IMR-90 (cell line): Measurements from ENCODE around the gene NARF. TPM values are rescaled to one million over a fixed set of nuclear protein-coding genes. Genes with fewer than 3 reads are reported as not detected.

ENCODE experiments used
- ATAC-seq: fragments of 200-7000 bp; cut with Tn5 transposase; 2 replicates; pipeline ENCODE4 v1.9.1; 2020; ENCODE audit warnings: low read depth, mild to moderate bottlenecking, moderate library complexity
- BruUV-seq: library from RNA; stranded (reverse); fragments of 400-500 nt; replicated peaks from 2 replicates; lab custom pipeline; 2021; lab: Mats Ljungman, UMichigan
- CTCF ChIA-PET: fragments of 300-600 bp; formaldehyde crosslinking; extraction: SDS; loops from one replicate; lab custom pipeline; 2021; ENCODE audit warnings: antibody characterized with exemption; lab: Yijun Ruan, JAX
- POLR2A ChIA-PET: fragments of 300-600 bp; sonication (Branson Sonifier 250); formaldehyde crosslinking; loops from one replicate; lab custom pipeline; 2022; ENCODE audit warnings: antibody characterized with exemption; ENCODE audit not compliant: unreplicated experiment; lab: Charles Lee
- DNase-seq: peaks from one replicate; pipeline ENCODE4 v3.0.0; 2013
- H2AFZ ChIP-seq: replicated peaks from 2 replicates; pipeline ENCODE3; 2013; ENCODE audit warnings: low read length, mild to moderate bottlenecking; ENCODE audit not compliant: poor library complexity
- H2AK5ac ChIP-seq: 2 replicates; pipeline ENCODE4 v1.6.1; 2013; ENCODE audit warnings: low read depth, low read length, inconsistent platforms
- H2AK9ac ChIP-seq: replicated peaks from 2 replicates; pipeline ENCODE3; 2013; ENCODE audit warnings: mild to moderate bottlenecking, low read depth, low read length, moderate library complexity; ENCODE audit not compliant: poor library complexity
- H2BK120ac ChIP-seq: 2 replicates; pipeline ENCODE4 v1.6.1; 2013; ENCODE audit warnings: low read depth, low read length, inconsistent platforms
- H2BK15ac ChIP-seq: 3 replicates; pipeline ENCODE4 v1.6.1; 2013; ENCODE audit warnings: low read depth, low read length, inconsistent platforms
- H2BK20ac ChIP-seq: 2 replicates; pipeline ENCODE4 v1.6.1; 2013; ENCODE audit warnings: low read depth, mild to moderate bottlenecking, inconsistent platforms, low read length, moderate library complexity
- H2BK5ac ChIP-seq: 2 replicates; pipeline ENCODE4 v1.6.1; 2013; ENCODE audit warnings: mild to moderate bottlenecking, low read depth, low read length, inconsistent platforms; ENCODE audit not compliant: poor library complexity, severe bottlenecking
- H3K14ac ChIP-seq: replicated peaks from 2 replicates; pipeline ENCODE4 v1.6.1; 2013; ENCODE audit warnings: low read depth, low read length, inconsistent platforms
- H3K18ac ChIP-seq: 2 replicates; pipeline ENCODE4 v1.6.1; 2013; ENCODE audit warnings: low read depth, low read length, control low read depth
- H3K23ac ChIP-seq: 2 replicates; pipeline ENCODE4 v1.6.1; 2013; ENCODE audit warnings: low read depth, low read length, inconsistent platforms
- H3K27ac ChIP-seq: 2 replicates; pipeline ENCODE4 v1.5.1; 2013; ENCODE audit warnings: mild to moderate bottlenecking, control low read depth, low read length; ENCODE audit not compliant: insufficient read depth
- H3K27me3 ChIP-seq: 2 replicates; pipeline ENCODE4 v1.6.1; 2013; ENCODE audit warnings: low read length; ENCODE audit not compliant: control insufficient read depth, insufficient read depth
- H3K36me3 ChIP-seq: 2 replicates; pipeline ENCODE4 v1.6.1; 2013; ENCODE audit warnings: low read length, mixed read lengths; ENCODE audit not compliant: control insufficient read depth, insufficient read depth
- H3K4ac ChIP-seq: 2 replicates; pipeline ENCODE4 v1.6.1; 2013; ENCODE audit warnings: low read depth, low read length, inconsistent platforms
- H3K4me1 ChIP-seq: 2 replicates; pipeline ENCODE4 v1.6.1; 2013; ENCODE audit warnings: low read length, mixed read lengths; ENCODE audit not compliant: control insufficient read depth, insufficient read depth
- H3K4me2 ChIP-seq: 2 replicates; pipeline ENCODE4 v1.6.1; 2013; ENCODE audit warnings: low read depth, mild to moderate bottlenecking, control low read depth, low read length, moderate library complexity
- H3K4me3 ChIP-seq: 2 replicates; pipeline ENCODE4 v1.5.1; 2013; ENCODE audit warnings: low read depth, mild to moderate bottlenecking, control low read depth, low read length, moderate library complexity; ENCODE audit not compliant: insufficient read depth
- H3K56ac ChIP-seq: 2 replicates; pipeline ENCODE4 v1.6.1; 2013; ENCODE audit warnings: low read length, inconsistent platforms; ENCODE audit not compliant: insufficient read depth; ENCODE audit errors: extremely low read depth
- H3K79me1 ChIP-seq, 2 experiments: 2 replicates each; pipeline ENCODE4 v1.6.1; 2013; ENCODE audit warnings: low read length in 2 of 2, inconsistent platforms in 1 of 2, low read depth in 1 of 2
- H3K9ac ChIP-seq: 2 replicates; pipeline ENCODE4 v1.6.1; 2013; ENCODE audit warnings: low read depth, low read length, control low read depth
- H3K9me1 ChIP-seq: 2 replicates; pipeline ENCODE4 v1.6.1; 2013; ENCODE audit warnings: low read length, inconsistent platforms; ENCODE audit not compliant: insufficient read depth
- H3K9me3 ChIP-seq: 2 replicates; pipeline ENCODE4 v1.6.1; 2013; ENCODE audit warnings: low read length; ENCODE audit not compliant: control insufficient read depth, insufficient read depth
- H4K20me1 ChIP-seq: 2 replicates; pipeline ENCODE4 v1.6.1; 2013; ENCODE audit warnings: low read length, inconsistent platforms; ENCODE audit not compliant: insufficient read depth
- H4K5ac ChIP-seq: 2 replicates; pipeline ENCODE4 v1.6.1; 2013; ENCODE audit warnings: mild to moderate bottlenecking, low read depth, low read length, control low read depth
- H4K8ac ChIP-seq, 2 experiments: 2 replicates each; pipeline ENCODE4 v1.6.1; 2013; ENCODE audit warnings: low read depth in 2 of 2, low read length in 2 of 2, control low read depth in 1 of 2, inconsistent platforms in 1 of 2
- H4K91ac ChIP-seq: 2 replicates; pipeline ENCODE4 v1.6.1; 2013; ENCODE audit warnings: low read depth, low read length, inconsistent platforms; ENCODE audit not compliant: insufficient read depth
- BHLHE40 ChIP-seq: fragments of 150-350 bp; IDR thresholded peaks from 2 replicates; pipeline ENCODE4 v1.6.1; 2016; ENCODE audit warnings: mild to moderate bottlenecking, low read depth, low read length
- CEBPB ChIP-seq: IDR thresholded peaks from 2 replicates; pipeline ENCODE4 v1.6.1; 2012; ENCODE audit warnings: low read depth, low read length, improper control_type of control experiment
- CTCF ChIP-seq: conservative IDR thresholded peaks from 2 replicates; pipeline ENCODE4 v1.5.1; 2012; ENCODE audit warnings: mild to moderate bottlenecking, low read depth, low read length, improper control_type of control experiment
- MAFK ChIP-seq: IDR thresholded peaks from 2 replicates; pipeline ENCODE4 v1.6.1; 2012; ENCODE audit warnings: low read depth, low read length, improper control_type of control experiment
- MAZ ChIP-seq: IDR thresholded peaks from 2 replicates; pipeline ENCODE4 v1.6.1; 2012; ENCODE audit warnings: low read depth, mild to moderate bottlenecking, low read length, improper control_type of control experiment, moderate library complexity, borderline replicate concordance
- MXI1 ChIP-seq: IDR thresholded peaks from 2 replicates; pipeline ENCODE4 v1.6.1; 2012; ENCODE audit warnings: low read depth, mild to moderate bottlenecking, low read length, moderate library complexity, borderline replicate concordance
- POLR2A ChIP-seq: IDR thresholded peaks from 2 replicates; pipeline ENCODE4 v1.6.1; 2012; ENCODE audit warnings: mild to moderate bottlenecking, low read depth, low read length
- RAD21 ChIP-seq: IDR thresholded peaks from 2 replicates; pipeline ENCODE4 v1.6.1; 2012; ENCODE audit warnings: low read length, improper control_type of control experiment
- RFX5 ChIP-seq: IDR thresholded peaks from 2 replicates; pipeline ENCODE4 v1.8.0; 2012; ENCODE audit warnings: low read depth, mild to moderate bottlenecking, low read length, moderate library complexity
- SMC3 ChIP-seq: fragments of 150-350 bp; IDR thresholded peaks from 2 replicates; pipeline ENCODE4 v1.6.1; 2016; ENCODE audit warnings: low read depth, mild to moderate bottlenecking, antibody characterized with exemption, low read length, moderate library complexity
- WGBS, 2 experiments: methylation state at CpG; one replicate each; pipeline versions ENCODE4 v1.1.5 to v1.1.7; 2013; ENCODE audit warnings: missing lambda C conversion rate in 2 of 2; ENCODE audit not compliant: insufficient read length in 1 of 2; ENCODE audit errors: extremely low coverage in 2 of 2; 5-methylcytosine and 5-hydroxymethylcytosine counted together
- dilution Hi-C: fragments of 300-500 bp; cut with HindIII; formaldehyde crosslinking; loops from one replicate; pipeline ENCODE4 v1.14.3; 2018; ENCODE audit warnings: low sequenced_read_pairs; ENCODE audit not compliant: unreplicated experiment
- in situ Hi-C: fragments of 300-500 bp; cut with MboI; formaldehyde crosslinking; loops from 3 replicates; pipeline ENCODE4 v1.14.3; 2019; ENCODE audit warnings: low sequenced_read_pairs, inconsistent platforms, mixed read lengths
- intact Hi-C: fragments of 100-400 bp; cut with micrococcal nuclease; formaldehyde crosslinking; loops from 2 replicates; pipeline ENCODE4 v1.10.0; 2022
- polyA plus RNA-seq, 3 experiments: library from polyadenylated mRNA; depleted of rRNA; stranded (reverse); fragments of >200 nt; gene quantifications; 2 replicates each; pipeline ENCODE4 v1.2.3, GENCODE V29; 2012; ENCODE audit warnings: low replicate concordance in 1 of 3
- total RNA-seq: library from RNA; depleted of rRNA; stranded (reverse); fragments of >200 nt; gene quantifications from 2 replicates; pipeline ENCODE4 v1.2.3, GENCODE V29; 2012
- TF ChIP-seq, protein P1 (sequence below): fragments of 150-350 bp; IDR thresholded peaks from 2 replicates; pipeline ENCODE4 v1.6.1; 2017; ENCODE audit warnings: mild to moderate bottlenecking, antibody characterized with exemption, low read length, low read depth
- TF ChIP-seq, protein P2 (sequence below): fragments of 150-350 bp; IDR thresholded peaks from 2 replicates; pipeline ENCODE4 v1.6.1; 2016; ENCODE audit warnings: low read depth, mild to moderate bottlenecking, low read length, moderate library complexity, borderline replicate concordance

Gene NARF
- total and polyA plus RNA-seq, 2 of the 4 experiments (the other 2 are of a cell fraction): 83.7 to 94.8 TPM

DNA sequence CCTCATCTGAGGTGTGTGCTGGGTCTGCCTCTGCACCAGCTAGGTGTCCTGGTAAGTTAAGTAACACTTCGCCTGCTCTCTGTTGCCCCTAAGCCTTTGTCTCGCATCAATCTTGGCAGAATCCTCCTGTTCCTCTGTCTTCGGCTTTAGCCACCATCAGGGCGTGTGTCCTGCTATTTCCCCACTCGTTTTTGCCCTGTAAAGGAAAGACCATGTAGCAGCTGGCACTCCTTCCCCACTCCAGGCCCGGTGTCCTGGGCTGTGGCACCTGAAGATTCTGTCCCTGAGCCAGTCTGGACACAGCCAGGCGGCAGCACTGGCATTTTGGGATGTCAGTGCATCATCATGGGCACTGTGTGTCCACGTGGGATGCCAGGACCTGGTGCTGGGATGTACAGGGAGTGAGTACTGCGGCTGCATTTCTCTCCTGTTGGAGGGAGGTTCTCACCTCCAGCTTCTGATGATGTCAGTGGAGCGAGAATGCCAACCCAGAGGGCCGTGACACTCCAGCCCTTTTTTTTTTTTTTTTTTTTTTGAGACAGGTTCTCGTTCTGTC is 34.8 kb downstream of the NARF start:
- H3K14ac ChIP-seq: peak overlapping the region; percentile 65
- H2AK5ac ChIP-seq: peak overlapping the region; percentile 59
- no peaks in the 10 kb centered on the region for H3K9me3 ChIP-seq
- no peak for DNase-seq
- TF ChIP-seq RFX5: no peak
- no peak for TF ChIP-seq SMC3
- TF ChIP-seq CTCF: no peak
- no peak for TF ChIP-seq POLR2A
- no peak for TF ChIP-seq MAZ
- TF ChIP-seq, protein P1, sequence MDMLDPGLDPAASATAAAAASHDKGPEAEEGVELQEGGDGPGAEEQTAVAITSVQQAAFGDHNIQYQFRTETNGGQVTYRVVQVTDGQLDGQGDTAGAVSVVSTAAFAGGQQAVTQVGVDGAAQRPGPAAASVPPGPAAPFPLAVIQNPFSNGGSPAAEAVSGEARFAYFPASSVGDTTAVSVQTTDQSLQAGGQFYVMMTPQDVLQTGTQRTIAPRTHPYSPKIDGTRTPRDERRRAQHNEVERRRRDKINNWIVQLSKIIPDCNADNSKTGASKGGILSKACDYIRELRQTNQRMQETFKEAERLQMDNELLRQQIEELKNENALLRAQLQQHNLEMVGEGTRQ: no peak
- no peak for TF ChIP-seq MXI1
- no peak for TF ChIP-seq RAD21
- no peak for TF ChIP-seq BHLHE40
- TF ChIP-seq MAFK: no peak
- TF ChIP-seq CEBPB: no peak
- TF ChIP-seq, protein P2, sequence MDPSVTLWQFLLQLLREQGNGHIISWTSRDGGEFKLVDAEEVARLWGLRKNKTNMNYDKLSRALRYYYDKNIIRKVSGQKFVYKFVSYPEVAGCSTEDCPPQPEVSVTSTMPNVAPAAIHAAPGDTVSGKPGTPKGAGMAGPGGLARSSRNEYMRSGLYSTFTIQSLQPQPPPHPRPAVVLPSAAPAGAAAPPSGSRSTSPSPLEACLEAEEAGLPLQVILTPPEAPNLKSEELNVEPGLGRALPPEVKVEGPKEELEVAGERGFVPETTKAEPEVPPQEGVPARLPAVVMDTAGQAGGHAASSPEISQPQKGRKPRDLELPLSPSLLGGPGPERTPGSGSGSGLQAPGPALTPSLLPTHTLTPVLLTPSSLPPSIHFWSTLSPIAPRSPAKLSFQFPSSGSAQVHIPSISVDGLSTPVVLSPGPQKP: no peak
- peak overlapping the region; percentile 35; the same call in 1 of the 2 replicates for H4K91ac ChIP-seq
- no peak overlapping the region for H2BK20ac ChIP-seq
- H2AFZ ChIP-seq: peak overlapping the region; percentile 34
- peak overlapping the region; percentile 4; the same call in 1 of the 2 replicates for H3K4me2 ChIP-seq
- H4K20me1 ChIP-seq: peaks cover 12% of the 10 kb centered on the region; the same call in 1 of the 2 replicates
- H2BK120ac ChIP-seq: peak overlapping the region; percentile 16; the same call in 1 of the 2 replicates
- H3K56ac ChIP-seq: no peak overlapping the region
- H3K36me3 ChIP-seq: peaks cover 5% of the 10 kb centered on the region; the same call in 1 of the 2 replicates
- no peak overlapping the region for H4K5ac ChIP-seq
- intact Hi-C loops: loop anchor here (5.0 kb wide), 1 partner anchor 59 kb away; no protein-coding TSS in a partner anchor
- H3K27ac ChIP-seq: no peak overlapping the region
- no peaks in the 10 kb centered on the region for H3K27me3 ChIP-seq
- H3K9ac ChIP-seq: peak overlapping the region; percentile 26; the same call in 1 of the 2 replicates
- H3K4me3 ChIP-seq: no peak overlapping the region
- no peak overlapping the region for H3K18ac ChIP-seq
- H2BK5ac ChIP-seq: peak overlapping the region; percentile 43
- H3K4me1 ChIP-seq: peaks cover 11% of the 10 kb centered on the region
- H3K9me1 ChIP-seq: peaks cover 8% of the 10 kb centered on the region
- H3K23ac ChIP-seq: peak overlapping the region; percentile 69; the same call in 1 of the 2 replicates
- POLR2A ChIA-PET: no interaction called here
- no peak overlapping the region for H2BK15ac ChIP-seq
- 93% methylated on average over 3 of the region's 12 CpGs; no CpG with 5 or more reads in 1 of the 2 experiments for WGBS, 2 experiments
- dilution Hi-C loops: no loop called here
- ATAC-seq: no peak
- peak overlapping the region; percentile 62 for H2AK9ac ChIP-seq
- no peak overlapping the region for H4K8ac ChIP-seq
- CTCF ChIA-PET: no interaction called here
- H3K79me1 ChIP-seq: peaks cover 0 to 5% of the 10 kb centered on the region in 2 experiments; a peak in 1 of 4 replicates
- H3K4ac ChIP-seq: peak overlapping the region; percentile 54
- no TSS peak for BruUV-seq
- in situ Hi-C loops: no loop called here
